GM19351 (cell line): Measurements from ENCODE around the gene LMTK2.

Experiments used
- ATAC-seq: cut with Tn5 transposase; IDR thresholded peaks from one replicate; pipeline ENCODE4 v1.9.1; 2021; ENCODE audit warnings: mild to moderate bottlenecking, moderate library complexity; ENCODE audit not compliant: unreplicated experiment

Gene LMTK2

GRCh38 chr7:98106647-98107312, at the start of gene LMTK2:
Gene LMTK2 (plus strand): TSS chr7:98106862. CDS start chr7:98107178, 316 bp downstream.
- ATAC-seq = peak; percentile 100

- ATAC-seq = no peak
These were observed 49.5 kb upstream of the LMTK2 start for GRCh38 chr7:98057157-98057556.

DNA sequence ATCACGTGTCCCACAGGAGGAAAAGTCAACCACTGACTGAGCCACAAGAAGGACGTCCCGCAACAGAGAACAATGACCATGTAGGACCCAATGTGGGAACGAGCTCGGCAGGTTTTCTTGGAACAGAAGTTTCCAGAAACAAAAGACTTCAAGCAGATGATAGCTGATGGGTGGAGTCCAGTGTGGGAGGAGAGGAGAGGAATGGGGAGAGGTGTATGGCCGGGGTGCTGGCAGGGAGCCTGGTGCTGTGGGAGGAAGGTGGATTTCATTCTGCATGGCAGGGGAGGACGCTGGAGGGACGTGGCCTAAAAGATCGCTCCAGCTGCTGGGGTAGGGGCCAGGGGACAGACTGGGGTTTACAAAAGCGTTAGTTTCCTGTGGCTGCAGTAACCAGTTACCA, 48.5 kb upstream of the LMTK2 start:
- ATAC-seq = no peak

DNA sequence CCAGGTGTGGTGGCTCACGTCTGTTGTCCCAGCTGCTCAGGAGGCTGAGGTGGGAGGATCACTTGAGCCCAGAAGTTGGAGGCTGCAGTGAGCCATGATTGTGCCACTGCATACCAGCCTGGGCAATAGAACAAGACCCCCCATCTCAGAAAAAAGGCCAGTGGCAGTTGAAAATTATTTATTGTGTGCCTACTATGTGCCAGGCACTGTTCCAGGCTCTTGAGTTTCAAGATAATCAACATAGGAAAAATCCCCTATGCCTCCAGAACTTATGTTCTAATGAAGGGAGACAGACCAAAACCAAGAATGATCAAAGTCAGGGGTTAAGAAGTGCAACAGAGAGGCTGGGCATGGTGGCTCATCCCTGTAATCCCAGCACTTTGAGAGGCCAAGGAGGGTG, 42.4 kb upstream of the LMTK2 start:
- no peak for ATAC-seq

- ATAC-seq = no peak
These were observed 40.5 kb upstream of the LMTK2 start for GRCh38 chr7:98066208-98066607.

- ATAC-seq = no peak
These were observed 39.6 kb upstream of the LMTK2 start for GRCh38 chr7:98066934-98067507.

GRCh38 chr7:98073047-98073446, 33.6 kb upstream of the LMTK2 start:
- ATAC-seq = no peak

- no peak for ATAC-seq
These were observed 30.9 kb upstream of the LMTK2 start for GRCh38 chr7:98075801-98076200.

DNA sequence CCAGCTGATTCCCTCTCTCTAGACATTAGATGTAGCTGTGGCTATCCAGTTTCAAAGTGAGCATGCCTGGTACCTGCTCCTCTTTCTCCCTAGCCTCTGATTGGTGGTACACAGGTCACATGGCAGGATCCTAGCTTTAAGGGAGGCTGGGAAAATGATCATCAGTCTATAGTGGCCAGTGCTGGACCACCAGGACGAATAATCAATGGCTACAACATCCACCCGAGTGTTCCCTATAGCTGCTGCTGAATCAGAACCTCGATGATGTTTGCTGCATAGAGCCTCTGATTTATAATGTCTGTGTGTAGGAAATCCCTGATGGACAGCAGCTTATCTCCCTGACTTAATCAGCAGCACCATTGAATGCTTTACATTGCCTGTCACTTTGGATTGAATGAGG, 28.9 kb upstream of the LMTK2 start:
- no peak for ATAC-seq

- no peak for ATAC-seq
These were observed 28.3 kb upstream of the LMTK2 start for GRCh38 chr7:98078197-98078870.

DNA sequence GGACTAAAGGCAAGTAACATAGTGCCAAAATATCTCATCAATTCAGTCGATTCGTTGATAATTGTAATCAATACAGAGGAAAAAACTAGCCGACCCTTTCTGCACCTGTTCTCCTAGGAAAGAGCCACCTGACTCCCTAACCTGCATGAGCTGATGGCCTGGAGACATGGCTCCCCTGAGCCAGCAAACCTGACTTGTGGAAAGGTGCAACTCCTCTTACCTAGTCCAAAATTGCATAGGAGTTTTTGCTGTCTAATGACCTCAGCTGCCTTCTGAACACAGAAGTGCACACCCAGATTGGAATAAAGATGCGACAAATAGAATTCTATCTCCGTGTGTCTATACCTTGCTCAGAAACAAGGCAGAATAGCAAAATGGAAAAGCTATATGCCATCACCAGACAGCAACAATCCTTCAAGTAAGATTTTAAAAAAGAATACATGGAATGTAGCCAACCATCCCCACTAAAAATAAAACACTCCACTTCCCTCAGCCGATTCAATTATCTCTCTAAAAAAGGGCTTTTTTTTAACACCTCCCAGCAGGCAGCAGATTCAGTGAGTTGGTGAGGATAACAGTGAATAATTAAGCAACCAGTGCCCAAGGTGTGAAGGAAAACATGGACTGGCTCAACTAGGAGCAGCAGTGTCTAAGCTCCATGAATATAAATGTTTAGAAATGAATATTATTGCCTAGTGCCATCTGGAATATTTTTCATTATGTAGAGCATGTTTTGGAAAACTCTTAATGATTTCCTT, 26.6 kb upstream of the LMTK2 start:
- ATAC-seq = no peak

GRCh38 chr7:98081319-98081718, 25.3 kb upstream of the LMTK2 start:
- ATAC-seq = no peak

DNA sequence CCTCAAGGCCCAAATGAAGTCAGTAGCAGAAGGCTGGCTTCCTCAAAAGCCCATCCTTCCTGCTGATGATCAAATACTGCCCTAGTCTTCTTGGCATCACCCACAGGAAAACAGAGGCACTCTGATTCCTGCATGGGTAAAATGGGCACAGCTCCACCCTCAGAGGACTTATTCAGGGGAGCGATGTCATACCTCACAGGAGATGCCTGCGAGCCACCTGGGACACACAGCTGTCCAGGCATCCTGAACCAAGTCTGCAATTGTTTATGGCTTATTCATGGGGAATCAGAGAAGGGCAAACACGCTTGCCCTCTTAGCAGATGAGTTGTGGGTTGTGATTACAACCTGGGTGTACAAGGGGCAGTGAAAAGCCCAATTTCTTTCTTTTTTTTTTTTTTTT, 22.0 kb upstream of the LMTK2 start:
- ATAC-seq = no peak

DNA sequence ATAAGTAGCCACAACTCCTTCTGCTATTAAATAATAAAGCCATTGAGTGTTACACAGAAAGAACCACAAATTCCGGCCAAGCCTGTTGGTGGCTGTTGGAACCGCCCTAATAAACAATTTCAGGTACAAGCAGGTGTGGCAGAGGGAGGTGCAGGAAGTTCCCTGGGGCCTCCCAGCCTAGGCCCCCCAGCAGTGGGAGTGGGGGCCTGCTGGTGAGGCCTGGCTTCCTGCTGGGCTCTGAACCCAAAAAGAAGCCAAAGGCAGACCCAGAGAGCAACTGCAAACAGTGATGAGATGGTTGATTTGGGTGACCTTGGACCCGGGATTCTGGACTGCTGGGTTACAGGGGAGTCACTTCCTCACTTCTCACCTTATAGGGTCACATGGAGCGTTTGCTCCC, 21.0 kb upstream of the LMTK2 start:
- ATAC-seq = no peak

DNA sequence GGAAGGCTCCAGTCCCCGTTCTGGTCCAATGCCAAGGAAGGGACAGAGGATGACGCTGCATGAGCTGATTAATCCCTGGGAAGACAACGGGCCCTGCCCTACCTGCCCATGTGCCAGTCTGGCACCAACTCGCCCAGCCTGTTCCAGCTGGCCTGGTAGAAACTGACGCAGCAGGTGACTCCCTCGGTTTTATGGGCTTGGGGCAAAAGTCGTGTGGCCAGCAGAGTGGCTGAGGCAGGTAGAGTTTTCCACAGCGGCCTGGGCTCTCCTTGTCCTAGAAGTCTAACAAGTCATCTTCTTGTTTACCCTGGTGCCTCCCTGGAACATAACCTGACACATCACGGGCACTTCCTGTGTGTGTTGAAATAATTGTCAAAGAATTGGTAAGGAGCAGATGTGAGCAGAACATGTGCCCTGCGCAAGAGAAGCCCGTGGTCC, 20.4 kb upstream of the LMTK2 start:
- no peak for ATAC-seq

- no peak for ATAC-seq
These were observed 18.6 kb upstream of the LMTK2 start for GRCh38 chr7:98088109-98088508.

DNA sequence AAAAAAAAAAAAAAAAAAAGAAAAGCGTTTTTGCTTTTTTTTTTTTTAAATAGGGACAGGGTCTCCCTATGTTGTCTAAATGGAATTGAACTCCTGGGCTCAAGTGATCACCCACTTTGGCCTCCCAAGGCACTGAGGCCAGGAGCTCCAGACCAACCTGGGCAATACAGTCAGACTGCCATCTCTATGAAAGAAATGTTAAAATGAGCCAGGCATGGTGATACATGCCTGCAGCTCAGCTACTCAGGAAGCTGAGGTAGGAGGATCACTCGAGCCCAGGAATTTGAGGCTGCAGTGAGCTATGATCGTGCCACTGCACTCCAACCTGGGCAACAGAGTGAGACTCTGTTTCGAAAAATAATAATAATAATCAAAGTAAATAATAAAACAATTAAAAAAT, 16.5 kb upstream of the LMTK2 start:
- ATAC-seq = no peak

GRCh38 chr7:98091061-98091460, 15.6 kb upstream of the LMTK2 start:
- ATAC-seq = no peak

GRCh38 chr7:98091523-98091922, 15.1 kb upstream of the LMTK2 start:
- ATAC-seq = no peak

DNA sequence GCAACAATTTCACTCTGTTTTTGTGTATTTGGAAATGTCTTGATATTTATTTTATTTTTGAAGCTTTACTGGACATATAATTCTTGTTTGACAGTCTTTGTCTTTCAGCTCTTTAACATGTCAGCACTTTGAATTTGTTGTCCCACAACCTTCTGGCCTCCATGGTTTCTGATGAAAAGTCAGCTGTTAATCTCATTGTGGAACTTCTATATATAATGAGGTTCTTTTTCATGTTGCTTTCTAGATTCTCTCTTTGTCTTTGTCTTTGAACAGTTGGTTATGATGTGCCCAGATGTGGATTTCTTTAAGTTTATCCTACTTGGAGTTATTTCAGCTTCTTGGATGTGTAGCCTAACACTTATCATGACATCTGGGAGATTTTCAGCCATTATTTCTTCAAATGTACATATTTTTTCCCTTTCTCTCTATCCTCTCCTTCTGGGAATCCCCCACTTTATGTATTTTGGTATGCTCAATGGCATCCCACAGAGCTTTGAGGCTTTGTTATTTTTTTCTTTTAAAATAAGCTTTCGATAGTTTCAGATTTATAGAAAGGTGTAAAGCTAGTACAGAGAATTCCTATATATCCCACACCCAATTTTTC, 9.5 kb upstream of the LMTK2 start:
- no peak for ATAC-seq

DNA sequence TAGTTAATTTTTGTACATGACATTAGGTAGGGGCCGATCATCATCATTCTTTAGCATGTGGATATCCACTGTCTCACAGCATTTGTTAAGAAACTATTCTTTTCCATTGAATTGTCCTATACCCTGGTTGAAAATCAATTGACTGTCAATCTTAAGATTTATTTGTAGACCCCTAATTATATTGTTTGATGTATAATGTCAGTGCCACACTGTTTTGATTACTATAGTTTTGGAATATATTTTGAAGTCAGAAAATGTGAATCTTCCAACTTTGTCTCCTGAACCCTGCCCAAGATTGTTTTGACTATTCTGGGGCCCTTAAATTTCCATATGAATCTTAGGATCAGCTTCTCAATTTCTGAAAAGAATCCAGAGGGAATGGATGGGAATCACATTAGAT, 6.6 kb upstream of the LMTK2 start:
- no peak for ATAC-seq
